Ishikawa (cell line): Measurements from ENCODE around the gene TRAK1.

ENCODE experiments used
- CEBPB ChIP-seq: IDR thresholded peaks from 2 replicates; pipeline ENCODE4 v1.6.1; 2012
- EP300 ChIP-seq: IDR thresholded peaks from 2 replicates; pipeline ENCODE4 v1.6.1; 2012; ENCODE audit warnings: borderline replicate concordance
- FOXM1 ChIP-seq: IDR thresholded peaks from 2 replicates; pipeline ENCODE4 v1.6.1; 2012; ENCODE audit warnings: low read depth, borderline replicate concordance
- MAX ChIP-seq: IDR thresholded peaks from 2 replicates; pipeline ENCODE4 v1.6.1; 2012
- NFIC ChIP-seq: IDR thresholded peaks from 2 replicates; pipeline ENCODE4 v1.6.1; 2012
- REST ChIP-seq: IDR thresholded peaks from 2 replicates; pipeline ENCODE4 v1.6.1; 2012; ENCODE audit warnings: low read depth, mild to moderate bottlenecking
- TAF1 ChIP-seq: IDR thresholded peaks from 2 replicates; pipeline ENCODE4 v1.6.1; 2012; ENCODE audit warnings: low read depth, mild to moderate bottlenecking
- TEAD4 ChIP-seq: IDR thresholded peaks from 2 replicates; pipeline ENCODE4 v1.6.1; 2012

DNA sequence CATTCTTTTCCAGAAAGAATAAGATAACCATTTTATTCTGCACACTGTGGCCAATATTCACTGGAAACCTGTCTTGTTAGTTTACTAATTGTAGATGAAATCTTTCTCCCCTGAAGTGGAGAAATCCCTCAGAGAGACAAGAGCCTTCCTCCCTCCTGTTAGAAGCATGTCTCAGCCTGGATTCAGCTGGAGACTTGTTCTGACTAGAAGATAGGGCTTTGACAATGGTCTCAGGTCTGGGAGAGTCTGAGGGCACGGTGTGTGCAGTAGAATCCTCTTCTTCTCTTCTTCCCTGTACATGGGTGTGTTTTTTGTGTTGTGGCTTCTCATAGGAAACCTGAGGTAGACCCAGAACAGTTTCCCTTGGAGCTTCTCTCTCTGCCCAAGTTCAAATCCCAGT, 154.9 kb downstream of the TRAK1 start:
- no peak for TF ChIP-seq TEAD4
- TF ChIP-seq EP300 = no peak
- no peak for TF ChIP-seq MAX
- no peak for TF ChIP-seq TAF1
- TF ChIP-seq FOXM1 = no peak
- no peak for TF ChIP-seq CEBPB
- no peak for TF ChIP-seq REST
- no peak for TF ChIP-seq NFIC
